Glomerular visceral epithelial cell (primary cell): ENCODE data around the gene YARS1.

ENCODE experiments used
- DNase-seq: peaks from one replicate; pipeline ENCODE4 v3.0.0-alpha.2; 2016; ENCODE audit errors: extremely low spot score

Gene YARS1

DNA sequence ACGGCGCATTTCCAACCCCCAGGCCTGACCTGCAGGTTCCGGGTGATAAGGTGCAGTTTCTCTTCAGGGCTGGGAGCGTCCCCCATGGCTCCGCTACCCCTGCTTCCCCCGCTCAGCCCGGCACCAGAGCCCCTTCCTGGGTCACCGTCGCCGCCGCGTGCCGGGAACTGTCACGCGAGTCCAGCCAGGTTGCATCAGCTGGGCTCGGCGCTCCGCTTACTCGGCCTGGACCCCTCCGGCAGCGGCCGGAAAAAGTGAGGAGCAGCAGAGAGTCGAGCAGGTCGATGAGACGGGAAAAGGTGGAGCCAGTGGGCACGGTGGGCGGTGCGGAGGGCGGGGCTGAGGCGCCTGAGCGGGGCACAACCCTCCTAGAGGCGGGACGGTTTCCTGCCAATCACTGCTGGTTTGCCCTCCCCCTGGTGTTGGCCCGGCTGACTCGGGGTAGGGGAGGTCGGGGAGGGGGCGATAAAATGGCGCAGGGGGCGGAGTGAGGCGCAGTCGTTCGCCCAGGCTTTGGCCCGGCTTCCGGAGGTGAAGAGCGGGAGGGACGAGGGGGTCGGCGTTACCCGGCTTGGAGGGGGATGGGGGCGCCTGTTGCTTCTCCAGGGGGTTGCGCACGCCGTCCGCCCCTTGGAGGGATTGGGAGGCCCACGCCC lies at the start of gene YARS1, which contains the start of gene S100PBP:
YARS1 (minus strand) TSS at position 200 of the 656 bp plus-strand sequence; CDS start at position 86, 114 bp downstream.
S100PBP (plus strand) TSS at position 495 of the 656 bp plus-strand sequence. CDS start 8,447 bp downstream, outside the sequence.
- peak; percentile 98 for DNase-seq

DNA sequence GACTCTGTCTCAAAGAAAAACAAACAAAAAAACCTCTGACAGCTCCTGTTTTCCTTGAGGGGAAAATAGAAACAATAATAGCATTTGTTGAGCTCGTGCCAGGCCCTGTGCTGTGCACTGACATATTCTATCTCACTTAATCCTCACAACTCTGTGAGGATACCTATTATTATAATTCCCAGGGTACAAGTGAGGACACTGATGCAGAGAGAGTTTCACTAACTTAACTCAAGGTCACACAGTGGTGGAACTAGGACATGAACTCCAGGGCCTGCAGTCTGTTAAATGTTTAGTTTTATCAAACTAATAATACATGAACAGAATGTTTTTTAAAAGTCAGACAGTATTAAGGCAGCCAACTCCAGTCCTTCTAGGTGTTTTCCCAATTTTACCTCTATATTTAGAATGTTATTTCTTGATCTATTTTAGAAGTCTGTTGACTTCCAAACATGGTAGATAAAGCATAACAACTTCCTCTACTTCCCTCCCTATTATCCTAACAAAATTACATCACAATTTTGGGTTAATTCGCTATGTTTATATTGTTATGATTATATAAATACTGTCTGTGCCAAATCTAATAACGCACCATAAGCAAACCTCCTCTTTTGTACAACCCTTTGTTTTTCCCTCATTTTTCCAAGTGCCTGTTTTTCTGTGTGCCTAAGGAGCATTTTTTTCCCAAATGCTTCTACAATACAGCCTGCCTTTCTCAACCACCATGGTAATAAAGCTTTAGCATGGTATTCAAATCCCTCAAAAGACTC lies 48.7 kb upstream of the YARS1 start:
- no peak for DNase-seq

DNA sequence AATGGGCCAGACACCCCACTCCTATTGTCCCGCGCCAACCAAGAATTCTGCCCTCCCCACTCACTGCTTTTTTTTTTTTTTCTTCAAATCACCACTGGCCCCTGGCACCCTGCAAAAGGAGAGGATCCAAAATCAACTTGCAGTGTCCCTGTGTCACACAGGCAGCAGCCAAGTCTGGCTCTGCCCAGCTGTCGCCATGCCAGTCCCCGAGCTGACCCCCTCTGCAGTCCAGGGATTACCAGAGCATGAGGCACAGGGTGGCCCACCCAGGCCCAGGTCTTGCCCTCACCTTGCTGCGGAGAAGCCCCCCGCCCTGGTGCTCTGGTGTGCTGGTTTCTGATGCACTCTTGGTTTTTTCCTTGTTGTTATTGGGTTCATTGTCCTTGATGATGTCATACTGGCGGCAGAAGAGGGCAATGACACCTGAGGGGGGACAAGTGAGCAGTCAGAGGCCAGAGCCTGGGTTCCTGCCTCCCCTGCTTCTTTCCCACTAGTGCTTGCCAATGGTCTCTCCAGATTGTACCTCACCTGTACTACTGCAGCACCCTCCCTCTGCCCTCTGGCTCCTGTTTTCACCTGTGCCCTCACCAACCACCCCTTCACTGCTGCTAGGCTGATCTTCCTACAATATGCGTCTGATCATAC lies 47.3 kb upstream of the YARS1 start:
- DNase-seq, result no peak

DNA sequence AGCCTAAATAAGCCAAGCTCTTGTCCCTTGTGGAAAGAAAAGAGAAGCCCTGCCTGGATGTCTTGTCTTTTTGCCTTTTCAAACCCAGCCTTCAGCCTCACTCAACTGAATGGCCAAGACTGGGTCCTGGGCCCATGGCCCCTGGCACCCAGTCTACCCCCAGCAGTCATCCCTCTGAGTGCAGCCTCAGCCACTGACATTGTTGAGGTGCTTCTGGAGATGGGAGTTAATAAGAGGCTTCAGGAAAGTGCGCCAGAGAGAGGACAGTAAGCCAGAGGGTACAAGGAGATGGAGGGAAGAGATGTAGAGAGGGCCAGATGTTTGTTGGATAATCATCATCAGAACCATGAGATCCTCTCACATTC lies 46.7 kb upstream of the YARS1 start:
- no peak for DNase-seq

DNA sequence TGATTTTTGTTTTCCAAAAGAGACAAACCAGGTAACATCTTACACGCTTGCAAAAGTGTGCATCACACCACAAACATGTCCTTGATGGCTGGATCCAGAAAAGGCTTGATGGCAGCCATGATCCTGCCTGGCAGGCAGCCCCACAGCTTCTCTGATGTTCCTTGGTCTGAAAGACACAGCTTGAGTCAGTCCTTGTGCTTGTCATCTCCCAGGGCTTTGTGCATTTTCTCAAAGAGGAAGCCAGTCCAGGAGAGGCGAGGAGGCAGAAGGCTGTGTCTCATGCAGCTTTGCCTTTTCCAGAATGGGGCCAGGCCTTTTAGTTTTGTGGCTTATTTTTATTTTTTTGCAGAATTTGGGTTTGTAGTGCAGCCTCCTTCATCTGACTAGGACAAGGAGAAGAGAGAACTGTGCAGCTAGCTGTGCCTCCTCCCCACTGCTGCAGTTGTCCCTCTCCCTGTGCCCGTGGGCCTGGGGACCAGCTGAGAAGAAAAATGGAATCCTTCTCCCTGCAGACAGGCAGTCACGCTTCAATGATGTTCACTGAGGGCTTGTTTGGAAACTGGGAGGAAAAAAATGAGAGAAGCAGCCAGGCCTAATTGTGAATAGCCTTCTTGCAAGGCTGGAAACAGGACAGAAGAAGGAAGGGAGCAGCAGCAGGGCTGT lies 46.2 kb upstream of the YARS1 start:
- no peak for DNase-seq

DNA sequence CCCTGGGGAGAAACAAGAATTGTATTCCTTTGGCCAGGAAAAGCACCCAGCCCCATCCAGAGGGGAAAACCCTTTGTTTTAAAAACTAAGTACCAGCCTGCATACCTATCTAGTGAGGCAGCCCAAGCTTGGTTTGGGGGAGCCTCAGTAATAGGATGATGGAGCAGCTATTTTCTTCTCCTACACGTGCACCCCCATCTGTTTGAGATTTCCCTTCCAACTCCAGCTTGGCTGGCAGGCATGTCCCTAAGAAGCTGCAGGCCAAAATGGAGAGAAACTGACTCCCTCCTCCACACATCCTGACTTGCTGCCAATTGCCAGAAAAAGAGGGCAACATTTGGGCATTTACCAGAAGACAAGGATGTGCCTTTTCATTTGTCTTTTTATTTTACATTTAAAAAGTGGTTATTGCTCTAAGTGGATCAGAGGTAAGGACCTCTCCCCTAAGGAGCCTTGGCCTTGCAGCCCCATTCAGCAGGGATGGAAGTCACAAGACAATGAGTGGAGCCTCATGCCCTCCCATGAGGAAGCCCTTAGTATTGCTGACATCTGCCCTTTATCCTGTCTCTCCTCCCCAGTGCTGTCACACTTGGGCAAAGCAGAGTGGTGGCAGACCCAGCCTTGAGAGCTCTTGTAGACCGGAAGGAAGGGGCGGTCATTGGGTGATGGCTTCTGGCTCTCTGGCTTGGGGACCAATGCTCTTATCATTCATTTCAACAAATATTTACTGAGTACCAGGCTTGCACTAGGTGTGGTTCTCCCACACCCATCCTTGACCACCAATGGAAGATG lies 44.9 kb upstream of the YARS1 start:
- DNase-seq, result peak; percentile 24

DNA sequence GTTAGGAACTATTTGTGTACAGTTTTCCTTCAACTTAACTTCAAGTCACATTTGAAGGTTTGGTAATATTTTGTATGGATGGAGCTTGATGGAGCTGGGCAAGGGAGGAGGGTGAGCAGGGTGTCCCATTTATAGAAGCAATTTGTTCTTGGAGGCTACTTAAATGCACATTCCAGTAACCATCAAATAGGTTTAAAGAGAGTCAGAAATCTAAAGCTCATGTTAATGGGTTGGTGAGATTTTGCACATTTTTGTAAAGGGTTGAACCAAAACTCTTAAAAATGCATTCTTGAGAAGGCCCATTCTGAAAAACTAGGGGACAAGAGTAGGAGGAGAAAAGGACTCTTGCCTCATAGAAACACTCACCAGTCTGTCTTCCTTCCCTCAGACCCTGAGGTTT lies 43.4 kb upstream of the YARS1 start:
- no peak for DNase-seq

DNA sequence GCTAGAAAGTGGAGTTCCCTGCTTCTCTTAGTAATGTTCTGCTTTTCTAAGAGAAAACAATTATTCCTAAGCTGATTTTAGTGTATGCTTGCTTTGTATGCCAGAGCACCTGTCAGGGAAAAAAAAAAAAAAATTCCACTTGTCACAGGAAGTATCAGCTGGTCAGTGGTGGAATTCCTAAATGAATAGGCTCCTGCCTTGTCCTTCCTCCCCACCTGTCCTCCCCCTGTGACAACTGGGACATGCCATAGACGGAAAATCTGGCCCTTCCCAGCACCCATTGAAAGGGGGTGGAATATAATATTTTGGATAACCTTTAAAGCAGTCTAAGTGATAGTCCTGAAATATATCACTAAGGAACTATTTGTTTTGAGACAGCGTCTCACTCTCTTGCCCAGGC lies 42.8 kb upstream of the YARS1 start:
- no peak for DNase-seq

DNA sequence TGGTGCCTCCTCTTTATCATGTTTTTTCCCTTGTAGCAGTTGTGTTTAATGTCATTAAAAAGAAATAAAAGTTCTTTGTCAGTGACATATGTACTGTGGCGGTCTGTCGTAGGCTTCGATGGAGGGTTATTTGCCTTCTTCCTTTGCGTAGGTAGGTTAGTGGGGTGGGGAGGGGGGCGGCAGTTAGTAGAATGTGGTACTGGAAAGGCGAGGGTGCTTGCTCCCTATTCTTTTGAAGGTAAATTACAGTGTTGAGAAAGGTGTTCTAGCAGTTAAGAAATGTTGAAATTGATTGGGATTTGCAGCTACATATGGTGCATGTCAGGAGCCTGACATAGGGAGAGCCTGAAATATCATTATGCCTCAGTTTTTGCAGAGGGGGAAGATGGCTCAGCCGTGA lies 41.6 kb upstream of the YARS1 start:
- no peak for DNase-seq

DNA sequence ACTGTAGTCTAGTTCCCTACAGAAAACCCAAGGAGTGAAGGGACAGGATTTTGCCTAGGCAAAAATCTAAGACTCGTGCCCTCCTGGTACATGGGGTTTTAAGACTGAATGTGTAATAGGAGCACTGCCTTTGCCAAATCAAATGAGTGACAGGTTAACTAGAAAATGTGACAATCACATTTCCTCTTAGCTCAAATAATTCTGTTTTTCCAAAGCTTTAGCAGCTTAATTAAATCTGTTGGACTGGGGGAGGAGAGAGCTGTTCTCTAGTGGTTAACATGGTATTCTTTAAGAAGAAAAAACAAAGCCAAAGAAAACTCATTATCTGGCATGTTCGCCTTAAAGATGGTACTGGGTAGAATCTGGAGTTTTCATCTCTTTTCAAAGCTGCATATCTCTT lies 41.0 kb upstream of the YARS1 start:
- no peak for DNase-seq

DNA sequence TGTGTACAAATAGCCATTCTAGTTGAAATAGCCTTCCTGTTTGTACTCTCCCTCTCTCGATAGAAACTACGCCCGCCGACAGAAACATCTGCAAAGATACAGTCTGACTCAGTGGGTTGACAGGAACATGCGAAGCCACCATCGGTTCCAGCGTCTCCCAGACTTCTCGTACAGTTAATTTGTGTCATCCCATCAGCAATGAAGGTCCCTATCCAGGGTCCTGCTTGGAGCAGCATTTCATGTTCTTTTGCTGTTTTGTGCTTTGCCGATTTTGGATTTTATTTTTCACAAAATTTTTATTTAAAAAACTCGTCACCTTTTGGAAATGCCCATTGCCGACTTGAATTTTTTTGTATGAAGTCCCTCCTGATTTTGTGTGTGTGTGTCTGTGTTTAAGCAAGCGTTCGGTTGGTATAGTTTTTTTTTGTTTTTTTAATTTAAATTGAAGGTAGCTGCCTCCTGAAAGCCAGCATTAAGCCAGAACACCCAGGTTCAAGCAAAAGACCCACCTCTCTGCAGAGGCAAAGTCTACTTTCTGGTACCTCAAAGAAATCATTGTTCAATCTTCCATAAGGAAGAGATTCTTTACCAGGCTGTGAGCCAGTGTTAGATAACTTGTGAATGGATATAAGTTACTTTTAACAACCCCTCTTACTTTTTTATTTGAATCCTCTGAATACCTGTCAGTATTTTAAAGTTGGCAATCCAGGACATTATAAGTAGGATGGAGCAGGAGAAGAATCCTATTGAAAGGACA lies 38.9 kb upstream of the YARS1 start:
- DNase-seq, result no peak

DNA sequence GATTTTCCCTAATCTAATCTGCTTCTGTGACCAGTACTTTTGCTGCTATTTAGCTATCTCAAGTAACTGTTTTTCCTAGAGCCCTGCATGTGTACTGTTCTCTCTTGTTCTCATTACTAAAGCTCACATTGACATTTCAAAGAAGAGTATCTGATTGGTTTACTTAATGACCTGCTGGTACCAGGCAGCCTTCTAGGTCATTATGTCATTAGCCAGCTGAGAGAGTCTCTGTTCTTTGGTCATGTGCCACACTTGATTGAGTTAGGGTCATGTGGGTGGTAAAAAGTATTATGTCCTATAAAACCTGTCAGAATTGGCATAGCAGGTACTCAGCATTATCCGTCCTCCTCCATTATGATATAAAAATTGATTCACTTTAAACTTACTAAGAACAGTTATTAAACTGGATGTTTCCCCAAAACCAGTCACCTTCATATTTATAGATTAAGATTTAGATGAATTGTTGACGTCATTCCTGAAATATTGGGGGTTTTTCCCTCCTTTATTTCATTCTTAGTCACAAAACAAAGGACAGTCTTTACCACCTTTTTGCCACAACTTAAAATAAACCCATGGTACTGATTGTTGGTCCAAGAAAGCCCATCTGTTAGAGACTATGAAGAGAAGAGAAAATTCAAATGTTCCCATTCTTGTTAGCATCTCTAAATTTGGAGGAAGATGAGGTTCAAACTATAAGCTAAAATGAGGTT lies 31.4 kb upstream of the YARS1 start:
- DNase-seq, result no peak

DNA sequence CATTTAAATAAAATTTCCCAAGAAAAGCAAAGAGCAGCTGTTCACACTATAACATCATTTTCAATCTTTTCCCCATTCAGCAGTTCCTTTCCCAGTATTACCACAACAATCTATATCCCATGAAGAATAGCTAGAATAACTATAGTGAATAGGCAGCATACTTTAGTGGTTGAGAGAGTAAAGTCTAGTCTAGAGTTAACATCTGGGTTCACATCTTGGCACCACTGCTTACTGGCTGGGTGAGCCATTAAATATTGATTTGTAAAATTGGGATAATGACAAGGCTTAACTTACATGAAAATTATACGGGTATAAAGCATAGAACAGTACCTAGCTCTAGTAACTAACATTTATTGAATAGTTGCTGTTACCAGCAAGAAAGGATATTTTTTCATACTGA lies 14.7 kb upstream of the YARS1 start:
- DNase-seq, result no peak

DNA sequence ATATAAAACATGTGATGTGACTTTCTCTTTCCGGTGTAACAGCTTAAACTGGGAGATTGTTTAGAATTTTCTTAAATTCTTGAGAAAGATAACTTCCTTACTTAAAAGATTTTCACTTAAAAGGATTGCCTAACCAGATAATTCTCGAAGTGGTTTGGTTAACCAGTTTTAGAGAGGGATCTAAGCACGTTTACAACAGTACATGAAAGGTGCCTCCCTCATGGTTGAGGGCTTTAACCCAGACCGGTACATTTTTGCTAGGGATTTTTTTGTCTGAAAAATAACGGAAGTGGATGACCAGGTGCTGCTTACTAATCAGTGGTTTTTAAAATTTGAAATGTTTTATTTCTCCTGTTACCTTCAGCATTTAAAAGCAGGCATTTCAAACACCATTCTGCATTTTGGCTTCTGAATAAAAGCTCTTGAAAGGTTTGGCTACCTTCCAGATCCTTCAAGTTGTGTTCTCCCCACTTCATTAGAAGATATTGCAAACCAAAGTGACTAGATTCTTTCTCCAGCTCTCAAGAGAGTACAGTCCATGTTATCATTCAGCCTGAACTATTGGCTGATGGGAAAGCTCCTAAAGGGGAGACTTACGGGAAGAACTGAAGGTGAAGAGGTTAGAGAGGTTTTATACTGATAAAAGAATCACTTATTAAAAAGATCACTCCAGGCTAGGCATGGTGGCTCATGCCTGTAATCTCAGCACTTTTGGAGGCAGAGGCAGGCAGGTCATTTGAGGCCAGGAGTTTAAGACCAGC lies 13.1 kb upstream of the YARS1 start:
- no peak for DNase-seq

DNA sequence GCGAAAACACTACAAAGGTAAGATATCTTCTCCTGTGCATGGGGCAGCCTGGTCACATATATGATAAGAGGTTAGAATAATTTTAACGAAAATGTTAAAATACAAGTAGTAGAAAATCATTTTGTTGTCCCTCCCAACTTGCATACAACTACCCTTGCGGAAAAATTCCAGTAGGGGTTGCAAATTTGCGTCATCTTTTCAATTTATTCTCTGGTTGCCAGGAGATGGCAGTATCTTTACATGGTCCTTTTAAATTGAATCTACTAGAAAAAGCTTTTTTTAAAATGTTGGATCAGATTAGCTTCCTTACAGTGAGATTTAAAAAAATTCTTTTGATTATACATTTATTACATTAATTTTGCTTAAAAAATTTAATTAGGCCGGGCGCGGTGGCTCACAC lies 11.2 kb upstream of the YARS1 start:
- DNase-seq, result no peak

DNA sequence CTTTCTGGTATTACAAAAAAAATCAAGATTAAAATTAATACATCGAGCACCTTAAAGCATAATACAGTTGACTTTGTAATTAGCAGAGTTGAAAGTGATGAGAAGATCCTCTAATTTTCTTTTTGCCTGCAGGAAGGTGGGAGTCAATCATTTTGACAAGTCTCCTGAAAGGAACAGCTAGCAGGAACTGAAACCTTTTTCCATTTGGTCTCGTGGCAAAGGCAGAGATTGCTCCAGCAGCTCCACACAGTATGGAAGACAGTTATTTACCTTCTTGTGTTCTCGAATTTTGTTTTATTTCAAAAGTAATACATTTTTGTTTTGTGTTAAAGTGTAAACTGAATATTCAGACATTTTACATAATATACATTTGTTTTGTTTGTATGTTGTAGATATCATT lies 8.0 kb upstream of the YARS1 start:
- DNase-seq, result no peak

DNA sequence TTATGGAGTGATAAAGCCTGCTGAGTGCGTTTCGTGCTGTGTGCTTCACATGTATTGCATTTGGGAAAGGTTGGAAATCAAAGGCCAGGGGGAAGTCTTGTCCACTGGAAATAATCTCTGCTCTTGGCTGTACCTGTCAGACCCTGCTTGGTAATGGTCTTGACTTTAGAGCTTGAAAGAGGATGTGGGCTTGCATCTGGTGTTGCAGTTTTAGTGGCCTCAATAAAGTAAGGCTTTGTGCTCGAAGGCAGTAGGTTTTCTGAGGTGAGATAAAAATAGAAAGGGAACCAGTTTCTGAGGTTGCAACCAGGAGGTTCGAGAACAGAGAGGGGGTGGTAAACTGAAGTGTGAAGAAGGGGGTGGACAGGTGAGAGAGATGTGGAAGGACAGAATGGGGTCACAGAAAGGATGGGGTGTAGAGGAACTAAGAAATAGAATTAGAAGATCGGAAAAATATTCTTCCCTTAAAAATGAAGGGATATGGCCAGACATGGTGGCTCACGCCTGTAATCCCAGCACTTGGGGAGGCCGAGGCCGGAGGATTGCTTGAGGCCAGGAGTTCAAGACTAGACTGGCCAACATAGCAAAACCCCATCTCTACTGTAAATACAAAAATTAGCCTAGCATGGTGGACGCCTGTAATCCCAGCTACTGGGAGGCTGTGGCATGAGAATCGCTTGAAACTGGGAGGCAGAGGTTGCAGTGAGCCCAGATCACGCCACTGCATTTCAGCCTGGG lies 1.8 kb upstream of the YARS1 start:
- no peak for DNase-seq
